Fibroblast of villous mesenchyme (primary cell): ENCODE measurements around the gene UPK1B. TPM values are rescaled to one million over a fixed set of nuclear protein-coding genes. Genes with fewer than 3 reads are reported as not detected.

Experiments
- DNase-seq: peaks from one replicate; pipeline ENCODE4 v3.0.0-alpha.2; 2010; ENCODE audit warnings: low read depth
- H3K4me3 ChIP-seq: 2 replicates; pipeline ENCODE4 v1.5.1; 2011; ENCODE audit warnings: low read depth, mild to moderate bottlenecking, low read length
- CTCF ChIP-seq: IDR thresholded peaks from 2 replicates; pipeline ENCODE4 v1.5.1; 2012; ENCODE audit warnings: low read depth, mild to moderate bottlenecking, low read length; ENCODE audit not compliant: insufficient read depth
- total RNA-seq: library from RNA; depleted of rRNA; stranded (reverse); fragments of >200 nt; gene quantifications from 2 replicates; pipeline ENCODE4 v1.2.3, GENCODE V29; 2012

UPK1B gene
- total RNA-seq, 1 donor = 2.2 TPM

- no peak overlapping the region for H3K4me3 ChIP-seq
- no peak for DNase-seq
- no peak for TF ChIP-seq CTCF
These were observed 3.4 kb downstream of the UPK1B start for GRCh38 chr3:119176778-119177177.

GRCh38 chr3:119177321-119177720 is 3.9 kb downstream of the UPK1B start:
- no peak for TF ChIP-seq CTCF
- H3K4me3 ChIP-seq = no peak overlapping the region
- no peak for DNase-seq

GRCh38 chr3:119181765-119182164 is 8.4 kb downstream of the UPK1B start:
- DNase-seq = no peak

GRCh38 chr3:119184111-119184510 is 10.7 kb downstream of the UPK1B start:
- TF ChIP-seq CTCF = no peak
- no peak overlapping the region for H3K4me3 ChIP-seq
- DNase-seq = no peak

More at GRCh38 chr3:119181765-119182164, 8.4 kb downstream of the UPK1B start:
- TF ChIP-seq CTCF = no peak
- no peak overlapping the region for H3K4me3 ChIP-seq

- peak; percentile 56 for DNase-seq
- no peak overlapping the region for H3K4me3 ChIP-seq
- no peak for TF ChIP-seq CTCF
These were observed 11.6 kb downstream of the UPK1B start for GRCh38 chr3:119184796-119185570.

GRCh38 chr3:119187266-119187665 is 13.9 kb downstream of the UPK1B start:
- no peak for DNase-seq
- H3K4me3 ChIP-seq = no peak overlapping the region
- no peak for TF ChIP-seq CTCF

GRCh38 chr3:119191800-119192199 is 18.4 kb downstream of the UPK1B start:
- TF ChIP-seq CTCF = no peak
- DNase-seq = no peak
- H3K4me3 ChIP-seq = no peak overlapping the region
